H1 (cell line): ENCODE results near the gene L3MBTL4. TPM values are rescaled to one million over a fixed set of nuclear protein-coding genes. Genes with fewer than 3 reads are reported as not detected.

Experiments
- CTCF ChIA-PET: fragments of 300-600 bp; sonication (Branson Sonifier 250); formaldehyde crosslinking; loops from one replicate; lab custom pipeline; 2021; ENCODE audit not compliant: partially characterized antibody; lab: Charles Lee
- POLR2A ChIA-PET: fragments of 300-600 bp; sonication (Branson Sonifier 250); formaldehyde crosslinking; loops from one replicate; lab custom pipeline; 2021; ENCODE audit warnings: inconsistent platforms; ENCODE audit not compliant: partially characterized antibody; lab: Charles Lee
- DNase-seq, 2 experiments: peaks; one replicate each; pipeline versions ENCODE4 v3.0.0 to v3.0.0-alpha.2; 2010 to 2022; ENCODE audit warnings: low spot score in 2 of 2, low read depth in 1 of 2, mixed read lengths in 1 of 2
- FAIRE-seq: peaks from 2 replicates; lab custom pipeline; 2011; peaks lifted over from hg19 to GRCh38; lab: Jason Lieb, UNC
- H2AFZ ChIP-seq: 2 replicates; pipeline ENCODE4 v1.8.1; 2012; ENCODE audit warnings: low read length, inconsistent platforms
- H2AK5ac ChIP-seq: 2 replicates; pipeline ENCODE4 v1.6.1; 2013; ENCODE audit warnings: low read depth, low read length
- H2BK120ac ChIP-seq: replicated peaks from 2 replicates; pipeline ENCODE3; 2013; ENCODE audit warnings: low read depth, low read length, inconsistent platforms
- H2BK12ac ChIP-seq: 2 replicates; pipeline ENCODE4 v1.6.1; 2013; ENCODE audit warnings: low read depth, low read length
- H2BK15ac ChIP-seq: 2 replicates; pipeline ENCODE4 v1.6.1; 2013; ENCODE audit warnings: low read length
- H2BK20ac ChIP-seq: 2 replicates; pipeline ENCODE4 v1.6.1; 2013; ENCODE audit warnings: low read length
- H2BK5ac ChIP-seq: 2 replicates; pipeline ENCODE4 v1.6.1; 2013; ENCODE audit warnings: low read depth, low read length
- H3K14ac ChIP-seq: 2 replicates; pipeline ENCODE4 v1.6.1; 2013; ENCODE audit warnings: inconsistent platforms; ENCODE audit not compliant: insufficient read length
- H3K18ac ChIP-seq: 2 replicates; pipeline ENCODE4 v1.6.1; 2013; ENCODE audit warnings: low read length; ENCODE audit errors: extremely low read depth
- H3K23ac ChIP-seq: 2 replicates; pipeline ENCODE4 v1.6.1; 2013; ENCODE audit warnings: inconsistent platforms; ENCODE audit not compliant: insufficient read length
- H3K23me2 ChIP-seq: 2 replicates; pipeline ENCODE4 v1.6.1; 2013; ENCODE audit warnings: low read depth, low read length
- H3K27ac ChIP-seq: 2 replicates; pipeline ENCODE4 v1.6.1; 2011; ENCODE audit warnings: low read depth, low read length, inconsistent platforms
- H3K27me3 ChIP-seq, 4 experiments: replicated peaks in 1 of 4; 1 replicate in 1 of 4; 2 replicates in 3 of 4; pipeline versions ENCODE4 v1.6.1 to v1.8.1; 2011 to 2013; ENCODE audit warnings: low read length in 3 of 4, mild to moderate bottlenecking in 3 of 4, inconsistent platforms in 2 of 4, mixed read lengths in 2 of 4, moderate library complexity in 1 of 4; ENCODE audit not compliant: control insufficient read depth in 3 of 4, insufficient read depth in 3 of 4; ENCODE audit errors: extremely low read depth in 1 of 4
- H3K36me3 ChIP-seq, 4 experiments: 2 replicates each; pipeline versions ENCODE4 v1.6.1 to v1.8.1; 2011 to 2013; ENCODE audit warnings: mild to moderate bottlenecking in 4 of 4, low read length in 3 of 4, moderate library complexity in 2 of 4, control low read depth in 1 of 4, inconsistent platforms in 1 of 4; ENCODE audit not compliant: insufficient read depth in 4 of 4, control insufficient read depth in 2 of 4
- H3K4ac ChIP-seq: replicated peaks from 2 replicates; pipeline ENCODE3; 2013; ENCODE audit warnings: low read length, low read depth, mixed read lengths, inconsistent platforms; ENCODE audit not compliant: insufficient read length
- H3K4me1 ChIP-seq, 4 experiments: replicated peaks in 1 of 4; 1 replicate in 1 of 4; 2 replicates in 3 of 4; pipeline versions ENCODE4 v1.6.1 to v1.8.1; 2011 to 2013; ENCODE audit warnings: low read length in 3 of 4, inconsistent platforms in 2 of 4, mixed read lengths in 1 of 4; ENCODE audit not compliant: insufficient read depth in 4 of 4, control insufficient read depth in 3 of 4
- H3K4me2 ChIP-seq, 2 experiments: 2 replicates each; pipeline versions ENCODE4 v1.6.1 to v1.8.1; 2011 to 2013; ENCODE audit warnings: low read depth in 2 of 2, low read length in 2 of 2, control low read depth in 1 of 2, inconsistent platforms in 1 of 2, mild to moderate bottlenecking in 1 of 2; ENCODE audit not compliant: insufficient read depth in 1 of 2
- H3K4me3 ChIP-seq, 4 experiments: fragments of 200-600, 300-600 bp in 1 of 4; sonication (generic), shearing (Covaris generic), sonication (Bioruptor Twin) in 1 of 4; 2 replicates each; pipeline versions ENCODE4 v1.5.1 to v1.8.1; 2011 to 2016; ENCODE audit warnings: low read length in 4 of 4, low read depth in 3 of 4, control low read depth in 2 of 4, inconsistent platforms in 2 of 4, mild to moderate bottlenecking in 2 of 4, mixed read lengths in 1 of 4, moderate library complexity in 1 of 4; ENCODE audit not compliant: insufficient read depth in 2 of 4; ENCODE audit errors: extremely low read depth in 1 of 4
- H3K56ac ChIP-seq: replicated peaks from 2 replicates; pipeline ENCODE3; 2013; ENCODE audit warnings: low read depth, mild to moderate bottlenecking, mixed read lengths, low read length, inconsistent platforms; ENCODE audit not compliant: insufficient read length
- H3K79me1 ChIP-seq: 2 replicates; pipeline ENCODE4 v1.6.1; 2013; ENCODE audit warnings: low read depth, low read length, control low read depth
- H3K79me2 ChIP-seq, 2 experiments: 2 replicates each; pipeline versions ENCODE4 v1.6.1 to v1.8.1; 2012 to 2013; ENCODE audit warnings: low read length in 2 of 2, mild to moderate bottlenecking in 2 of 2, inconsistent platforms in 1 of 2; ENCODE audit not compliant: insufficient read depth in 2 of 2, control insufficient read depth in 1 of 2
- H3K9ac ChIP-seq, 4 experiments: replicated peaks in 1 of 4; 1 replicate in 1 of 4; 2 replicates in 3 of 4; pipeline versions ENCODE4 v1.6.1 to v1.8.1; 2011 to 2013; ENCODE audit warnings: low read depth in 3 of 4, low read length in 3 of 4, control low read depth in 2 of 4, mild to moderate bottlenecking in 2 of 4, moderate library complexity in 2 of 4, inconsistent platforms in 1 of 4; ENCODE audit errors: extremely low read depth in 1 of 4
- H3K9me3 ChIP-seq, 2 experiments: 2 replicates each; pipeline versions ENCODE4 v1.6.1 to v1.8.1; 2012 to 2013; ENCODE audit warnings: mild to moderate bottlenecking in 2 of 2, moderate library complexity in 2 of 2, control low read depth in 1 of 2, inconsistent platforms in 1 of 2, low read depth in 1 of 2, low read length in 1 of 2, mixed read lengths in 1 of 2; ENCODE audit not compliant: insufficient read depth in 2 of 2
- H4K20me1 ChIP-seq, 2 experiments: replicated peaks in 1 of 2; 2 replicates each; pipeline versions ENCODE3 to v1.8.1; 2011 to 2013; ENCODE audit warnings: inconsistent platforms in 2 of 2, low read length in 2 of 2, mild to moderate bottlenecking in 1 of 2; ENCODE audit not compliant: insufficient read depth in 2 of 2, control insufficient read depth in 1 of 2
- H4K5ac ChIP-seq: 2 replicates; pipeline ENCODE4 v1.6.1; 2013; ENCODE audit warnings: low read length, low read depth, mixed read lengths, inconsistent platforms; ENCODE audit not compliant: insufficient read length
- H4K8ac ChIP-seq: 2 replicates; pipeline ENCODE4 v1.8.0; 2013; ENCODE audit warnings: mild to moderate bottlenecking, moderate library complexity, low read length, inconsistent platforms; ENCODE audit not compliant: insufficient read depth; ENCODE audit errors: extremely low read depth
- H4K91ac ChIP-seq: replicated peaks from 2 replicates; pipeline ENCODE3; 2013; ENCODE audit warnings: low read length, mixed read lengths, inconsistent platforms; ENCODE audit not compliant: insufficient read length
- BRCA1 ChIP-seq: IDR thresholded peaks from 2 replicates; pipeline ENCODE4 v1.6.1; 2012; ENCODE audit warnings: low read depth, low read length, improper control_type of control experiment
- CBX5 ChIP-seq: fragments of 300-800, 300-1000 bp; sonication (generic); IDR thresholded peaks from 2 replicates; pipeline ENCODE4 v1.7.1; 2016; ENCODE audit warnings: antibody characterized with exemption, low read length, low read depth
- CHD2 ChIP-seq: IDR thresholded peaks from 2 replicates; pipeline ENCODE4 v1.6.1; 2012; ENCODE audit warnings: low read length, improper control_type of control experiment
- EZH2 ChIP-seq: fragments of 200-600 bp; sonication (generic); IDR thresholded peaks from 2 replicates; pipeline ENCODE4 v1.7.1; 2012; ENCODE audit warnings: low read depth, mild to moderate bottlenecking, moderate library complexity, low read length, inconsistent platforms; ENCODE audit not compliant: severe bottlenecking
- GTF2F1 ChIP-seq: IDR thresholded peaks from 2 replicates; pipeline ENCODE4 v1.6.1; 2012; ENCODE audit warnings: low read depth, low read length, improper control_type of control experiment, borderline replicate concordance
- HDAC2 ChIP-seq, 2 experiments: fragments of 300-600 bp in 1 of 2; sonication (generic) in 1 of 2; IDR thresholded peaks; 2 replicates each; pipeline ENCODE4 v1.6.1; 2011 to 2012; ENCODE audit warnings: low read depth in 2 of 2, low read length in 2 of 2, mild to moderate bottlenecking in 2 of 2, moderate library complexity in 2 of 2, borderline replicate concordance in 1 of 2, inconsistent platforms in 1 of 2
- JUN ChIP-seq: IDR thresholded peaks from 2 replicates; pipeline ENCODE4 v1.6.1; 2011; ENCODE audit warnings: low read depth, mild to moderate bottlenecking, improper control_type of control experiment, low read length
- NANOG ChIP-seq: IDR thresholded peaks from 2 replicates; pipeline ENCODE4 v1.6.1; 2011; ENCODE audit warnings: low read length, low read depth, mild to moderate bottlenecking, inconsistent platforms; ENCODE audit not compliant: insufficient read depth, poor library complexity, severe bottlenecking
- PHF8 ChIP-seq: fragments of 200-600 bp; sonication (generic); conservative IDR thresholded peaks from 2 replicates; pipeline ENCODE4 v1.7.1; 2012; ENCODE audit warnings: low read depth, mild to moderate bottlenecking, inconsistent platforms, low read length, moderate library complexity
- SP2 ChIP-seq: IDR thresholded peaks from 2 replicates; pipeline ENCODE4 v1.6.1; 2012; ENCODE audit warnings: mild to moderate bottlenecking, low read length, inconsistent platforms
- SP4 ChIP-seq: IDR thresholded peaks from 2 replicates; pipeline ENCODE4 v1.6.1; 2012; ENCODE audit warnings: low read length, inconsistent platforms
- SUZ12 ChIP-seq: fragments of 200-600 bp; sonication (generic); IDR thresholded peaks from 2 replicates; pipeline ENCODE4 v1.6.1; 2012; ENCODE audit warnings: mild to moderate bottlenecking, inconsistent platforms, low read length, moderate library complexity, mixed read lengths
- TAF7 ChIP-seq: optimal IDR thresholded peaks from 2 replicates; pipeline ENCODE3; 2011; ENCODE audit warnings: low read depth, mild to moderate bottlenecking, inconsistent platforms, low read length, moderate library complexity, borderline replicate concordance
- YY1 ChIP-seq: IDR thresholded peaks from 2 replicates; pipeline ENCODE4 v1.6.1; 2011; ENCODE audit warnings: low read depth, mild to moderate bottlenecking, low read length
- WGBS, 2 experiments: shearing (Covaris generic) in 1 of 2; methylation state at CpG; one replicate each; pipeline versions ENCODE4 v1.1.6 to v1.1.7; 2013 to 2015; ENCODE audit warnings: low lambda C conversion rate in 2 of 2, mixed read lengths in 2 of 2, inconsistent platforms in 1 of 2, low coverage in 1 of 2, missing lambda C conversion rate in 1 of 2; ENCODE audit not compliant: insufficient replicate concordance in 2 of 2, insufficient coverage in 1 of 2, insufficient read length in 1 of 2; ENCODE audit errors: extremely low coverage in 1 of 2, missing lambda C conversion rate in 1 of 2; 5-methylcytosine and 5-hydroxymethylcytosine counted together
- polyA plus RNA-seq, 7 experiments: library from polyadenylated mRNA; depleted of rRNA in 3 of 7; stranded (reverse) in 5 of 7; unstranded in 2 of 7; fragments of >200 nt in 5 of 7; fragments of 200-250 nt in 2 of 7; gene quantifications; 1 replicate in 5 of 7; 2 replicates in 1 of 7; 4 replicates in 1 of 7; pipeline versions ENCODE4 v1.2.1 to v1.2.3, GENCODE V29; 2011 to 2013; ENCODE audit warnings: missing spikeins in 2 of 7, mixed read lengths in 2 of 7
- total RNA-seq: library from RNA; stranded (reverse); fragmentation: NEBNext Ultra II Directional; extraction: Animal tissue kit (Norgen Biotek cat#: 25700); gene quantifications from 2 replicates; pipeline ENCODE4 v1.2.1, GENCODE V29; 2021

Gene L3MBTL4
- total and polyA plus RNA-seq, 2 of the 8 experiments (the other 6 are each of a cell fraction or from before 2014, with no cell fraction given) = 1.0 to 2.1 TPM

- no peaks in the 10 kb centered on the region for H3K79me1 ChIP-seq
- no peak overlapping the region for H4K5ac ChIP-seq
- 0 out of 2 replicates have a peak, but pooled peaks cover 3% of the 10 kb centered on the region for H3K23me2 ChIP-seq
- H4K8ac ChIP-seq = no peak overlapping the region
- H3K4me2 ChIP-seq = no peak overlapping the region
- no peak overlapping the region for H4K91ac ChIP-seq
- H2BK5ac ChIP-seq = no peak overlapping the region
- no peaks in the 10 kb centered on the region for H3K36me3 ChIP-seq
- H2AK5ac ChIP-seq = no peak overlapping the region
- H3K4ac ChIP-seq = no peak overlapping the region
- no peaks in the 10 kb centered on the region for H3K4me1 ChIP-seq
- POLR2A ChIA-PET = no interaction called here
- H2BK20ac ChIP-seq = no peak overlapping the region
- peaks cover 7 to 11% of the 10 kb centered on the region in 2 experiments; a peak in 2 of 4 replicates for H3K9me3 ChIP-seq
- H2BK120ac ChIP-seq = no peak overlapping the region
- no peaks in the 10 kb centered on the region for H4K20me1 ChIP-seq
- no peak overlapping the region for H3K23ac ChIP-seq
- H3K14ac ChIP-seq = no peak overlapping the region
- H3K79me2 ChIP-seq = no peaks in the 10 kb centered on the region
- WGBS, 2 experiments = 90% methylated on average over 10 of the region's 10 CpGs; no CpG with 5 or more reads in 1 of the 2 experiments
- 0 out of 2 replicates have a peak overlapping the region, but pooled peaks have one; percentile 5 for H3K27ac ChIP-seq
- no peak overlapping the region for H3K56ac ChIP-seq
- CTCF ChIA-PET = interaction anchor here (1.2 kb wide), 1 partner anchor 24 kb away, joined by 3 read pairs; no protein-coding TSS in a partner anchor
- H3K9ac ChIP-seq = no peak overlapping the region
- H2AFZ ChIP-seq = no peak overlapping the region
- H2BK15ac ChIP-seq = no peak overlapping the region
- no peak overlapping the region for H3K4me3 ChIP-seq
- H3K18ac ChIP-seq = no peak overlapping the region
- DNase-seq (no peak), FAIRE-seq (no peak)
- no peaks in the 10 kb centered on the region for H3K27me3 ChIP-seq
- no peak overlapping the region for H2BK12ac ChIP-seq
- no peak for TF ChIP-seq NANOG
- TF ChIP-seq HDAC2 (IDR thresholded peaks at IDR 0.05; ENCODE audit: borderline replicate concordance in 1 of 2, low read depth in 2 of 2, low read length in 2 of 2) = no peak
- TF ChIP-seq SP2 = no peak
- no peak for TF ChIP-seq PHF8
- no peak for TF ChIP-seq JUN
- TF ChIP-seq CHD2 = no peak
- TF ChIP-seq YY1 = no peak
- no peak for TF ChIP-seq CBX5
- TF ChIP-seq BRCA1 = no peak
- no peak for TF ChIP-seq GTF2F1
- TF ChIP-seq TAF7 = no peak
- TF ChIP-seq SUZ12 = no peak
- no peak for TF ChIP-seq SP4
- no peak for TF ChIP-seq EZH2
Measured at GRCh38 chr18:6132751-6133368, 281.9 kb downstream of the L3MBTL4 start.
